K562 (cell line): ENCODE measurements around the gene TTC8. TPM values are rescaled to one million over a fixed set of nuclear protein-coding genes. Genes with fewer than 3 reads are reported as not detected.

Experiments used
- polyA plus RNA-seq, 8 experiments: library from polyadenylated mRNA; depleted of rRNA in 4 of 8; stranded (reverse) in 5 of 8; unstranded in 3 of 8; fragments of >200 nt; fragmentation: Nextera tagmentation in 2 of 8; fragmentation: Illumina TruSeq in 1 of 8; extraction: Ambion mirVana in 2 of 8; extraction: Trizol in 1 of 8; gene quantifications; 2 replicates each; pipeline versions ENCODE4 v1.2.1 to v1.2.3, GENCODE V29; 2011 to 2014; ENCODE audit warnings: inconsistent platforms in 1 of 8, missing spikeins in 1 of 8
- small RNA-seq: library from RNA; depleted of rRNA; stranded (forward); fragments of <200 nt; gene quantifications from one replicate; pipeline ENCODE3, GENCODE V24; 2014
- total RNA-seq, 7 experiments: library from RNA; depleted of rRNA in 6 of 7; stranded (reverse); fragments of >200 nt in 6 of 7; fragmentation: Illumina TruSeq in 2 of 7; extraction: Trizol in 2 of 7; gene quantifications; 2 replicates each; pipeline versions ENCODE4 v1.2.1 to v1.2.3, GENCODE V29; 2011 to 2021; ENCODE audit warnings: low replicate concordance in 1 of 7

Gene TTC8
- total and polyA plus RNA-seq, 9 of the 15 experiments (the other 6 are each of a cell fraction or from before 2014, with no cell fraction given), result 7.3 to 22.7 (median 9.6) TPM

Small RNA genes lying within 50 kb of the gene (small RNA-seq; reads per million reads assigned to genes)
- not detected for gene RF00019
- not detected for gene RNU4-92P

Other genes starting within 250 kb of the TTC8 start
- gene EML5, start 31.7 kb upstream of the TTC8 start, total RNA-seq (2014; rRNA removed), result 0.23 and 0.24 TPM in 2 replicates
- gene EML5, start 31.7 kb upstream of the TTC8 start, total RNA-seq (2014; rRNA removed; fragmentation: Illumina TruSeq; extraction: Trizol), result 0.29 TPM in 2 replicates
- gene EML5, start 31.7 kb upstream of the TTC8 start, total RNA-seq (2015; rRNA removed; fragmentation: Illumina TruSeq; extraction: Trizol), result 0.26 and 0.33 TPM in 2 replicates
- gene EML5, start 31.7 kb upstream of the TTC8 start, total RNA-seq (2021), result 0.18 and 0.22 TPM in 2 replicates
- 0.15 and 0.17 TPM in 2 replicates for gene EML5, start 31.7 kb upstream of the TTC8 start, polyA plus RNA-seq (2011; rRNA removed)
- 0.04 and 0.19 TPM in 2 replicates for gene EML5, start 31.7 kb upstream of the TTC8 start, polyA plus RNA-seq (2014; fragmentation: Illumina TruSeq; extraction: Trizol)
- under 1 TPM; 0.06 to 0.08 TPM for gene EML5, start 31.7 kb upstream of the TTC8 start, polyA plus RNA-seq (2014; fragmentation: Nextera tagmentation; extraction: Ambion mirVana)
- 0.27 and 0.34 TPM in 2 replicates for gene EML5, start 31.7 kb upstream of the TTC8 start, polyA plus RNA-seq (2014; rRNA removed)